ENCODE results near the gene CENPS.
"Not testable (repeated sequence)": the region's sequence is repeated elsewhere in the genome, so short reads cannot be mapped to it uniquely, and the experiment has no call there.

Gene CENPS

GRCh38 chr1:10430216-10431069 is at the start of gene CENPS:
Gene CENPS (plus strand): TSS chr1:10430433. CDS start chr1:10430518, 85 bp downstream.
- peak in 55 of 56 donors; percentile 31 to 98 (median 82) for DNase-seq

DNA sequence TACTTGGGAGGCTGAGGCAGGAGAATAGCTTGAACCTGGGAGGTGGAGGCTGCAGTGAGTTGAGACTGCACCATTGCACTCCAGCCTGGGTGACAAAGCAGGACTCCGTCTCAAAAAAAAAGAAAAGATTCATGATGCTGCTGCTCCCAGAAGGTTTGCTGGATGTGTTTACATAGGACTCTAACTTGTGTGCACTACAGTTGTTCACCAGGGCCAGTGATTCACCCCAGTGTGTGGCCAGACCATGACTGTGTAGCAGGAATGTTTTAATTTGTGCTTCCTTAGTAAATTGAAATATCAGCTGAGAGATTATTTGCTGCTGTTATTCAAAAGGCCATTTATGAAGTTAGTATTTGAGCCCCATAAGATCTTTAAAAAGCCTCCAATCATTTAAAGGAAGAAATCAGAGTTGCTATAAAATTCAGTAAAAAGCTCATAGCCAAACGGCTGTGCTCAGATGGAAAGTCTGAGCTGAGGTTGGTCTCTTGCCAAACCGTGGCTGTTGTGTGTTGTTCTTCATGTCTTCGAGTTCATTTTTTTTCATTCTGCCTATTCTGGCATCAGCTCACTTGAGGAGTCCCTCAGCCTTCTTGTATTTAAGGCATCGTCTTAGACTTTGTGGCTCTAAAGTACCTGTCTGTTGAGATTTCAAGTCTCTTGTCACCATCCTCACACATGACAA is 49.5 kb upstream of the CENPS start:
- peak in 17 of 56 donors; percentile 2 to 75 (median 11) for DNase-seq

DNA sequence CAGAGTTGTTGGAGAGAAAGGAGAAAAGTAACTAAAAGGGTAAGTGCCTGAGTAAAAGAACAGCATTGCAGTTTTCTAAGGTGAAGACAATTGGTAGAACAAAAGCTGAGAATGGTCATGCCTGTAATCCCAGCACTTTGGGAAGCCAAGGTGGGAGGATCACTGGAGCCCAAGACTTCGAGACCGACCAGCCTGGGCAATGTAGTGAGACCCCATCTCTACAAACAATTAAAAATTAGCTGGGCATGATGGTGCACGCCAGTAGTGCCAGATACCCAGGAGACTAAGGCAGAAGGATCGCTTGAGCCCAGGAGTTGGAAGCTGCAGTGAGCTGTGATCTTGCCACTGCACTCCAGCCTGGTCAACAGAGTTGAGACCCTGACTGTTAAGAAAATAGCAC is 46.6 kb upstream of the CENPS start:
- DNase-seq = no peak

- no peak for DNase-seq
These were observed 46.0 kb upstream of the CENPS start for GRCh38 chr1:10384219-10384618.

- no peak for DNase-seq
These were observed 43.2 kb upstream of the CENPS start for GRCh38 chr1:10386761-10387676.

DNA sequence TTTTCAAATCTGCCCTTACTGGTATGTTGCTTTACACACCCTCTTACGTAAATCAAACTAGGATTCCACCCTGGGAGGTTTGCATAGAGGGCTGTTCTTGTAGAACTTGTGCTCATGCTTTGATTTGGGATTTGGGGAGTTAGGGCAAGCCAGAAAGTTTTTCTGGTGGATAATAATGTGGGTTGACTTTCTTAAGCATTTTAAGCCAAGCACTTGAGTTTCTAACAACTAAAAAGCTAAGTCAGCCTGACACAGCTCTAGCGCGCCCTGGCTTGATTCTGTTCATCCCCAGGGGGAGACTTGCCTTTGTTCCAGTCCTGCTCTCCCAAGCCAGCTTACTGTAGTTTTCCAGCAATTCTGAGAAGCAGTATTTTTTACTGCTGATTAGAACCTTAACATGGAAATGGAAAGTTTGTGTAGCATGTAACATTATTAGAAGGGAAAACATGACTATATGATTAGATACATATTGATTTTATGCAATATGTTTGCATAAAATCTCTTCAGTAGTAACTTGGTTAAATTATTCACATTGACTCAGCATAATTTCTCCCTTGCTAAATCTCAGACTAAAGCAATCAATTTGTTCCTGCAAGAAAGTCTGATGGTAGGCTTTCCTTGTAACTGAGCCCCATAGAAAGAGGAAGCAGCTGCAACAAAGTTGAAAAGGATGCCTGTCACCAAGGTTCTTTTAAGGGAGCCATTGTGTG is 42.4 kb upstream of the CENPS start:
- DNase-seq = peak in 12 of 56 donors; percentile 2 to 32 (median 10)

GRCh38 chr1:10388387-10388715 is 41.9 kb upstream of the CENPS start:
- no peak for DNase-seq

GRCh38 chr1:10389271-10389973 is 40.8 kb upstream of the CENPS start:
- DNase-seq = no peak

GRCh38 chr1:10396870-10397269 is 33.4 kb upstream of the CENPS start:
- no peak for DNase-seq

GRCh38 chr1:10398278-10398733 is 31.9 kb upstream of the CENPS start:
- DNase-seq = no peak

GRCh38 chr1:10398734-10399443 is 31.3 kb upstream of the CENPS start, which contains the start of gene PGD:
Gene PGD (plus strand): TSS chr1:10399064. CDS start chr1:10399118, 54 bp downstream.
- peak; percentile 76 to 99 (median 96) for DNase-seq

DNA sequence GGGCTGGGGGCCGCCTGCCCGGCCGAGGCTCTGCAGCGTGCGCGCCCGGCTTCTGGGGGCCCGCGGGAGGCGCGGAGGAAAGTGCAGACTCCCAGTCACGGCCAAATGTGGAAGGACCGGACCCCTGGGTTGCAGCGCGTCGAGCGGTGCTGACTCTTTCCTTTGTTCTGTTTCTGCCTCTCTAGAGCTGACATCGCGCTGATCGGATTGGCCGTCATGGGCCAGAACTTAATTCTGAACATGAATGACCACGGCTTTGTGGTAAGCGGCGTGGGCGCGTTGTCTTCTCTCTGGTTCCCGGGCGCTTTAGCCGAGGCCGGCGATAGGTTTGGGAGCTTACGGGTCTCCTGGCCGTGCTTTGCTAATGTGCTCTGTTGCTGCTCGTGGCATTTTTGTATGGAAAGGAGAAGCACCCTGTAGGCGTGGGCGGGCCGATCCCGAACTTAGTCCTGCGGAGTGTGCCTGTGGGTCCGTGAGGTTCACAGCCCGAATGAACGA is 30.7 kb upstream of the CENPS start:
- DNase-seq = peak in 11 of 56 donors; percentile 8 to 53 (median 34)

GRCh38 chr1:10400013-10400412 is 30.2 kb upstream of the CENPS start:
- no peak for DNase-seq

- no peak for DNase-seq
These were observed 29.0 kb upstream of the CENPS start for GRCh38 chr1:10401281-10401680.

DNA sequence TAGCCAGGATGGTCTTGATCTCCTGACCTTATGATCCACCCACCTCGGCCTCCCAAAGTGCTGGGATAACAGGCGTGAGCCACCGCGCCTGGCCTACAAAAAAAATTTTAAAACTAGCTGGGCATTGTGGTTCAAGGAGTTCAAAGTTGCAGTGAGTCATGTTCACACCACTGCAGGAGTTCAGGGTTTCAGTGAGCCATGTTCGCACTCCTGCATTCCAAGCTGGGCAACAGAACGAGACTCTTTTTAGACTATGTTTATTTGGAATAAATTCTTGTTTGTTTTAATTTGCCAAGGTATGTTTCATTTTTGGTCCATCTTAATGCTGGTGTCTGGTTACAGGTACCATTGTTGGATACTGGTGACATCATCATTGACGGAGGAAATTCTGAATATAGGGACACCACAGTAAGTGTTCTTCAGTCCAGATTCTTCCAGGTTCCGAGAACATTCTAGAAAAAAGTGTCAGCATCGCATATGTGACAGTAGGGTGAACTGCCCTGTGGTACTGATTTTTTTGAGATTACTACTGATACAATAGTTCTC is 27.4 kb upstream of the CENPS start:
- DNase-seq = no peak

DNA sequence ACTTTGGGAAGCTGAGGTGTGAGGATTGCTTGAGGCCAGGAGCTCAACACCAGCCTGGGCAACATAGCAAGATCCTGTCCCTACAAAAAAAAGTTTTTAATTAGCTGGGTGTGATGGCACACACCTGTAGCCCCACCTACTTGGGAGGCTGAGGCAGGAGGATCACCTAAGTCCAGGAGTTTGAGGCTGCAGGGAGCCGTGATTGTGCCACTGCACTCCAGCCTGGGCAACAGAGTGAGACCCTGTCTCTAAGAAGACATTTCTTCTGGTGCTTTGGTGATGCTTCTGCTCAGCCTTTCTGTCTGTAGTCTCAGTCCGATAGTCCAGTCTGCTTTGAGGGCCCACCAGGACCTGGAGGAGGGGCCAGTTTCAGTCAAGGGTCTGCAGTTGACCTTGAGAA is 23.0 kb upstream of the CENPS start:
- DNase-seq = no peak

- peak in 6 of 56 donors; percentile 2 to 17 (median 4) for DNase-seq
These were observed 14.9 kb upstream of the CENPS start for GRCh38 chr1:10415211-10415930.

- not testable (repeated sequence) for DNase-seq
These were observed 14.3 kb upstream of the CENPS start for GRCh38 chr1:10415967-10416366.
